ENCODE results near the gene ALKBH6. TPM values are rescaled to one million over a fixed set of nuclear protein-coding genes. Genes with fewer than 3 reads are reported as not detected.

The ALKBH6 gene
- total and polyA plus RNA-seq, 4 donors, result 13.3 to 30.1 (median 23.8) TPM

- Histone ChIP-seq H3K4me1 (ENCODE audit: control insufficient read depth in 5 of 5, insufficient read depth in 5 of 5, low read length in 5 of 5) (peaks cover 0 to 20% (median 8%) of the 10 kb centered on the region in 5 donors), H3K9me3 (ENCODE audit: control insufficient read depth in 4 of 4, insufficient read depth in 3 of 4, low read length in 3 of 4) (no peaks in the 10 kb centered on the region), H3K27ac (ENCODE audit: low read depth in 1 of 2, low read length in 1 of 2) (peak within 1 kb of the TSS; percentile 79 to 80), H3K36me3 (ENCODE audit: control insufficient read depth in 4 of 4, insufficient read depth in 4 of 4, low read length in 4 of 4) (peaks cover 0 to 11% (median 0%) of the 10 kb centered on the region in 4 donors), H3K4me3 (peak within 1 kb of the TSS; percentile 78), H3K9ac (ENCODE audit: insufficient read depth in 1 of 2, low read length in 2 of 2) (peak within 1 kb of the TSS; percentile 63 to 74), H3K27me3 (ENCODE audit: control insufficient read depth in 3 of 3, insufficient read depth in 3 of 3, low read length in 2 of 3) (no peaks in the 10 kb centered on the region)
- TF ChIP-seq CTCF (IDR thresholded peaks at IDR 0.05; ENCODE audit: control extremely low read depth, extremely low read depth), result no peak
- DNase-seq (peak; percentile 97), ATAC-seq (ENCODE audit: insufficient read depth, low FRiP score) (peak; percentile 88)
- 0 to 1% methylated on average over 85 to 97 of the region's 97 CpGs for WGBS, 2 donors
Observed at GRCh38 chr19:35995048-35995993, 18.7 kb downstream of the ALKBH6 start, which contains the start of gene SDHAF1. TSS of gene SDHAF1 (plus strand) at chr19:35995188. CDS start at chr19:35995275, 87 bp downstream.

GRCh38 chr19:35993923-35994598, 20.0 kb downstream of the ALKBH6 start:
- peak overlapping the region in 1 of 2 donors; percentile 74 for H3K9ac ChIP-seq (ENCODE audit: insufficient read depth in 1 of 2, low read length in 2 of 2)
- no peaks in the 10 kb centered on the region for H3K9me3 ChIP-seq (ENCODE audit: control insufficient read depth in 4 of 4, insufficient read depth in 3 of 4, low read length in 3 of 4)
- H3K27ac ChIP-seq (ENCODE audit: low read depth in 1 of 2, low read length in 1 of 2), result no peak overlapping the region
- 36 to 42% methylated on average over 47 to 49 of the region's 49 CpGs for WGBS, 2 donors
- peaks cover 0 to 11% (median 0%) of the 10 kb centered on the region in 4 donors for H3K36me3 ChIP-seq (ENCODE audit: control insufficient read depth in 4 of 4, insufficient read depth in 4 of 4, low read length in 4 of 4)
- no peak for TF ChIP-seq CTCF (IDR thresholded peaks at IDR 0.05; ENCODE audit: control extremely low read depth, extremely low read depth)
- peaks cover 0 to 16% (median 8%) of the 10 kb centered on the region in 5 donors for H3K4me1 ChIP-seq (ENCODE audit: control insufficient read depth in 5 of 5, insufficient read depth in 5 of 5, low read length in 5 of 5)
- H3K4me3 ChIP-seq, result no peak overlapping the region
- no peak for ATAC-seq (ENCODE audit: insufficient read depth, low FRiP score)
- DNase-seq, result peak; percentile 46 to 65 (median 50)
- no peaks in the 10 kb centered on the region for H3K27me3 ChIP-seq (ENCODE audit: control insufficient read depth in 3 of 3, insufficient read depth in 3 of 3, low read length in 2 of 3)

GRCh38 chr19:35992907-35993765, 20.9 kb downstream of the ALKBH6 start:
- no peak overlapping the region for H3K9ac ChIP-seq (ENCODE audit: insufficient read depth in 1 of 2, low read length in 2 of 2)
- DNase-seq (no peak), ATAC-seq (ENCODE audit: insufficient read depth, low FRiP score) (no peak)
- WGBS, 2 donors, result 89 to 95% methylated on average over 8 of the region's 8 CpGs
- no peak for TF ChIP-seq CTCF (IDR thresholded peaks at IDR 0.05; ENCODE audit: control extremely low read depth, extremely low read depth)
- peaks cover 0 to 15% (median 8%) of the 10 kb centered on the region in 5 donors for H3K4me1 ChIP-seq (ENCODE audit: control insufficient read depth in 5 of 5, insufficient read depth in 5 of 5, low read length in 5 of 5)
- no peak overlapping the region for H3K4me3 ChIP-seq
- peaks cover 0 to 6% (median 0%) of the 10 kb centered on the region in 4 donors for H3K36me3 ChIP-seq (ENCODE audit: control insufficient read depth in 4 of 4, insufficient read depth in 4 of 4, low read length in 4 of 4)
- peaks cover 0 to 4% (median 0%) of the 10 kb centered on the region in 3 donors for H3K27me3 ChIP-seq (ENCODE audit: control insufficient read depth in 3 of 3, insufficient read depth in 3 of 3, low read length in 2 of 3)
- peaks cover 0 to 2% (median 0%) of the 10 kb centered on the region in 4 donors for H3K9me3 ChIP-seq (ENCODE audit: control insufficient read depth in 4 of 4, insufficient read depth in 3 of 4, low read length in 3 of 4)
- no peak overlapping the region for H3K27ac ChIP-seq (ENCODE audit: low read depth in 1 of 2, low read length in 1 of 2)

Measured in lung (tissue), 12 donors.